Measurements from ENCODE around the gene GPC3. TPM values are rescaled to one million over a fixed set of nuclear protein-coding genes. Genes with fewer than 3 reads are reported as not detected.

The GPC3 gene
- total and polyA plus RNA-seq, 2 of the 4 experiments (the other 2 are of a cell fraction) = not detected

DNA sequence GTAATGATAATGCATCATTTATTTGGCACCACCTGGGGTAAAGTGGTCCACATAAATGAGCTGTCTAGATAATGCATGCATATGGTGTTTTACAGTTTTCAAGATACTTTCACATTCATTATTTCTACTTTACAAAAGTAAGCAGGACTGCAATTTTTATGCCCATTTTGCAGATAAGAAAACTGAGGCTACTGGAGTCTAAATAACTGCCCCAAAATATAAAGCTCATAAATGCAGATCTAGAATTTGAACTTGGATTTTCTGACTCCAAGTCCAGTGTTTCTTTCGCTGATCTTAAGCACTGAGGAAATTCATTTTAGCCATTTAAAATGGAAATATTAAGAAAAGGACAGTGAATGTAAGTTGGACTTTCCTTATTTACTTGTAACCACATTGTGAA is 36.5 kb downstream of the GPC3 start:
- no CpG with 5 or more reads among the region's 1 CpG for WGBS, 2 experiments (ENCODE audit: extremely low coverage in 2 of 2, insufficient read length in 1 of 2)
- Histone ChIP-seq H4K20me1 (ENCODE audit: insufficient read depth, low read length) (no peaks in the 10 kb centered on the region), H3K23ac (ENCODE audit: low read depth, low read length) (no peak overlapping the region), H3K27ac (ENCODE audit: insufficient read depth, low read length) (no peak overlapping the region), H2BK5ac (ENCODE audit: low read depth, low read length, poor library complexity, severe bottlenecking) (no peak overlapping the region), H2AK5ac (ENCODE audit: low read depth, low read length) (no peak overlapping the region), H3K4me1 (ENCODE audit: control insufficient read depth, insufficient read depth, low read length) (no peaks in the 10 kb centered on the region), H3K36me3 (ENCODE audit: control insufficient read depth, insufficient read depth, low read length) (no peaks in the 10 kb centered on the region), H3K9me3 (ENCODE audit: control insufficient read depth, insufficient read depth, low read length) (no peaks in the 10 kb centered on the region), H3K18ac (ENCODE audit: low read depth, low read length) (no peak overlapping the region), H2AK9ac (replicated peaks; ENCODE audit: low read depth, low read length, poor library complexity) (no peak overlapping the region), H4K8ac (ENCODE audit: low read depth in 2 of 2, low read length in 2 of 2) (no peak overlapping the region), H4K91ac (ENCODE audit: insufficient read depth, low read depth, low read length) (no peak overlapping the region), H2BK20ac (ENCODE audit: low read depth, low read length) (no peak overlapping the region), H3K4ac (ENCODE audit: low read depth, low read length) (no peak overlapping the region), H3K9me1 (ENCODE audit: insufficient read depth, low read length) (no peaks in the 10 kb centered on the region), H3K56ac (ENCODE audit: extremely low read depth, insufficient read depth, low read length) (no peak overlapping the region), H4K5ac (ENCODE audit: low read depth, low read length) (no peak overlapping the region), H3K79me1 (ENCODE audit: low read depth in 1 of 2, low read length in 2 of 2) (no peaks in the 10 kb centered on the region), H2BK15ac (ENCODE audit: low read depth, low read length) (no peak overlapping the region), H2BK120ac (ENCODE audit: low read depth, low read length) (no peak overlapping the region), H3K4me2 (ENCODE audit: low read depth, low read length) (no peak overlapping the region), H3K14ac (replicated peaks; ENCODE audit: low read depth, low read length) (no peak overlapping the region), H3K4me3 (ENCODE audit: insufficient read depth, low read depth, low read length) (no peak overlapping the region), H2AFZ (replicated peaks; ENCODE audit: low read length, poor library complexity) (no peak overlapping the region), H3K9ac (ENCODE audit: low read depth, low read length) (no peak overlapping the region), H3K27me3 (ENCODE audit: control insufficient read depth, insufficient read depth, low read length) (no peaks in the 10 kb centered on the region; the same call in 1 of the 2 replicates)
- in situ Hi-C loops (cut with MboI; ENCODE audit: low sequenced_read_pairs) = no loop called here
- dilution Hi-C loops (cut with HindIII; ENCODE audit: low sequenced_read_pairs, unreplicated experiment) = no loop called here
- no TSS peak for BruUV-seq (replicated peaks)
- no peak for ATAC-seq (ENCODE audit: low read depth)
- ChIA-PET POLR2A (ENCODE audit: unreplicated experiment) (no interaction called here), CTCF (no interaction called here)
- no peak for TF ChIP-seq FOS (IDR thresholded peaks at IDR 0.05; ENCODE audit: low read depth, low read length)
- no peak for TF ChIP-seq RCOR1 (IDR thresholded peaks at IDR 0.05; ENCODE audit: insufficient replicate concordance, low read length)
- no peak for TF ChIP-seq CTCF (conservative IDR thresholded peaks at IDR 0.05; ENCODE audit: low read depth, low read length)
- no peak for TF ChIP-seq MAZ (IDR thresholded peaks at IDR 0.05; ENCODE audit: borderline replicate concordance, low read depth, low read length)
- no peak for TF ChIP-seq MXI1 (IDR thresholded peaks at IDR 0.05; ENCODE audit: borderline replicate concordance, low read depth, low read length)
- TF ChIP-seq BHLHE40 (IDR thresholded peaks at IDR 0.05; ENCODE audit: low read depth, low read length) = no peak
- TF ChIP-seq, protein P1, sequence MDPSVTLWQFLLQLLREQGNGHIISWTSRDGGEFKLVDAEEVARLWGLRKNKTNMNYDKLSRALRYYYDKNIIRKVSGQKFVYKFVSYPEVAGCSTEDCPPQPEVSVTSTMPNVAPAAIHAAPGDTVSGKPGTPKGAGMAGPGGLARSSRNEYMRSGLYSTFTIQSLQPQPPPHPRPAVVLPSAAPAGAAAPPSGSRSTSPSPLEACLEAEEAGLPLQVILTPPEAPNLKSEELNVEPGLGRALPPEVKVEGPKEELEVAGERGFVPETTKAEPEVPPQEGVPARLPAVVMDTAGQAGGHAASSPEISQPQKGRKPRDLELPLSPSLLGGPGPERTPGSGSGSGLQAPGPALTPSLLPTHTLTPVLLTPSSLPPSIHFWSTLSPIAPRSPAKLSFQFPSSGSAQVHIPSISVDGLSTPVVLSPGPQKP (IDR thresholded peaks at IDR 0.05; ENCODE audit: borderline replicate concordance, low read depth, low read length) = no peak
- TF ChIP-seq CHD1 (IDR thresholded peaks at IDR 0.05; ENCODE audit: low read depth, low read length) = no peak
- no peak for DNase-seq
- intact Hi-C loops (cut with micrococcal nuclease) = no loop called here

All from IMR-90 (cell line).